Dendritic cell treated with granulocyte-macrophage colony-stimulating factor and Interleukin-4, amounts not matched to agents 40 ng/mL and 50 ng/mL, for 4 days (primary cell): ENCODE results near the gene IL1RL1.

Experiments used
- H3K27ac Mint-ChIP-seq: one replicate; pipeline ENCODE4 v1.8.0; 2022; ENCODE audit warnings: mild to moderate bottlenecking, mixed read lengths
- H3K27me3 Mint-ChIP-seq: one replicate; pipeline ENCODE4 v1.8.0; 2022; ENCODE audit warnings: mild to moderate bottlenecking, mixed read lengths
- H3K36me3 Mint-ChIP-seq: one replicate; pipeline ENCODE4 v1.8.0; 2022; ENCODE audit warnings: low read depth, mixed read lengths
- H3K4me1 Mint-ChIP-seq: one replicate; pipeline ENCODE4 v1.8.0; 2022; ENCODE audit warnings: low read depth, mixed read lengths
- H3K4me3 Mint-ChIP-seq: one replicate; pipeline ENCODE4 v1.8.0; 2022; ENCODE audit warnings: mild to moderate bottlenecking, moderate library complexity, mixed read lengths
- H3K9me3 Mint-ChIP-seq: one replicate; pipeline ENCODE4 v1.8.0; 2022; ENCODE audit warnings: mixed read lengths
- intact Hi-C: fragments of 100-400 bp; cut with micrococcal nuclease; formaldehyde crosslinking; loops from one replicate; pipeline ENCODE4 v1.15.0; 2022

Gene IL1RL1

DNA sequence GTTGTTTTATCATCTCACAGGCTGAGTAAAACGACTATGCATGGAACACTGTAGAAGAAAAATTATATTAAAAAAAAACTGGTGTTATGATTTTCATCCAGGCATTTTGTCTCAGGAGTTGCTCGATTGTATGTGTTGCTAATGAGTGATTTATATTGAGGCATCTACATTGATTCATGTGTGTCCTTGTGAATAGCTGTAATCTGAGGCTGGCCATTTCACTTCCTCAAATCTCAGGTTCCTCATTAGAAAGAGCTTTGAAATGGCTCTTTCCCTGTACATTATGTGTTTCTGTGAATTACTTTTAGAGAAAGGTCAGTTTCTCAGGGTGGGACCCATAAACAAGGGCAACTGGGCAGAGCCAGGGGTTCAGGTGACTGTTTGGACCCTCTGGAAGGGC is 46.6 kb downstream of the IL1RL1 start:
- peaks cover 24% of the 10 kb centered on the region for H3K27me3 Mint-ChIP-seq
- intact Hi-C loops: loop anchor here (2.0 kb wide), 1 partner anchor 85 kb away; no protein-coding TSS in a partner anchor
- no peaks in the 10 kb centered on the region for H3K36me3 Mint-ChIP-seq
- H3K27ac Mint-ChIP-seq: no peak overlapping the region
- no peak overlapping the region for H3K4me3 Mint-ChIP-seq
- H3K4me1 Mint-ChIP-seq: peaks cover 35% of the 10 kb centered on the region
- H3K9me3 Mint-ChIP-seq: no peaks in the 10 kb centered on the region

DNA sequence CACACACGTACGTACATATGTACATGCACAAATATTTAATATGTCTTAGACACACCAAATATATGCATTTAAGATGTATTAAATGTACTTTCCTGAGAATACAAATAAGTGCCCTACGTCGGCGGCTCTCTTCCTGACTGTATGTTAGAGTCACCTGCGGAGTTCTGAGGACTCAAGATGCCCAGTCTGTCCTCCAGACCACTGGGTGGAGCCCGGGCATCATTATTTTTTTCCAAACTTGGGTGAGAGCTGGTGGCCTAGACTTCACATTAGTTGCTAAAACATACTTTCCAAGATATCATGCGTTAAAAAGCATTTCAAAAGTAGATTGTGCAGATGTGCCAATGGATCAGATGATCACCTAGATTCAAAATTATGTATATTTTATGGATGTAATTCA is 47.1 kb downstream of the IL1RL1 start:
- H3K4me3 Mint-ChIP-seq: no peak overlapping the region
- H3K4me1 Mint-ChIP-seq: peaks cover 35% of the 10 kb centered on the region
- H3K9me3 Mint-ChIP-seq: no peaks in the 10 kb centered on the region
- H3K27ac Mint-ChIP-seq: no peak overlapping the region
- intact Hi-C loops: loop anchor here (2.0 kb wide), 1 partner anchor 84 kb away; no protein-coding TSS in a partner anchor
- peaks cover 24% of the 10 kb centered on the region for H3K27me3 Mint-ChIP-seq
- H3K36me3 Mint-ChIP-seq: no peaks in the 10 kb centered on the region

DNA sequence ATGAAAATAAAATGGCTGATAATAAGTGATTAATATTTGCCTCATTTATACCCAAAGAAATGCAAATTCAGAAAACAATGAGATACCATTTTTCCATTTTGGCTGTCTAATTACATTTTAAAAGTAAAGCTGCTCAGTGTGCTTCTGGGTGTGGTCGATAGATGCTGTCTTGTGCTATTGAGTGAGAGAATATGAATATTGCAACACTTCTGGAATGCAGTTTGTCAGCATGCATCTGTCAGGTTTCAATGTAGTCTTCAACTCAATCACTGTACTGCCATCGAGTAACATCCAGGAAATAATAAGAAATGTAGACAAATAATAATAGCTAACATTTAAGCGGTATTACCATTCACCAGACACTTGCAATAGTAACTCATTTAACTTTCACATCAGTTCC is 48.2 kb downstream of the IL1RL1 start:
- intact Hi-C loops: loop anchor here (2.0 kb wide), 1 partner anchor 83 kb away; no protein-coding TSS in a partner anchor
- no peaks in the 10 kb centered on the region for H3K9me3 Mint-ChIP-seq
- no peak overlapping the region for H3K27ac Mint-ChIP-seq
- peaks cover 35% of the 10 kb centered on the region for H3K4me1 Mint-ChIP-seq
- H3K4me3 Mint-ChIP-seq: no peak overlapping the region
- H3K27me3 Mint-ChIP-seq: peaks cover 20% of the 10 kb centered on the region
- no peaks in the 10 kb centered on the region for H3K36me3 Mint-ChIP-seq

DNA sequence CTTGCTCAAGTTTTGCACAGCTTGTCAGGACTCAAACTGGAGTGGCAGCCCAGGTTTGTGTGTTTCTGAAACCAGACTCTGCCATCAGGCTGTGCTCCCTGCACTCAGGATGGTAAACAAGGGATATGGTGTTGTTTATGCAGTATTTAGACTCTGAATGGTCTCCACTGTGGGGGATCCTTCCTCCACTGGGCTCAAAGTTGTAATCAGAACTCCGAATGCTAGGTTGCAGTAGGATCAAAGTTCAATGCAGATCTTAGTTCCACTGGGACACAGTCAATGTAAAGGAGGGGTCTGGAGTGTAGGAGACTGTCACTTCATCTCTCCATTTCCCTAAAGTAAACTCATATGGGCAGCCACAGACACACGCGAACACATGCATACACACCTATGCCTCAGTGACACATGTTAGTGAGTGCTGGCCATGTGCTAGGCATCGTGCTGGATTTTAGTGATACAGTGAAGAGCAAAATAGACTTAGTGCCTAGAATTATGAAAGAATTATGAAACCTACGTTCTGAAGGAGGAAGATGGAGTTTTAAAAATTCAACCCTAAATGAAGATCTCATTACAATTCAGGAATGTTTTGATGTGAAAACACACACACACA is 50.4 kb downstream of the IL1RL1 start:
- intact Hi-C loops: no loop called here
- Mint-ChIP-seq H3K4me3 (no peak overlapping the region), H3K36me3 (peaks cover 11% of the 10 kb centered on the region), H3K27me3 (peaks cover 9% of the 10 kb centered on the region), H3K27ac (no peak overlapping the region), H3K9me3 (peaks cover 16% of the 10 kb centered on the region), H3K4me1 (peaks cover 23% of the 10 kb centered on the region)

DNA sequence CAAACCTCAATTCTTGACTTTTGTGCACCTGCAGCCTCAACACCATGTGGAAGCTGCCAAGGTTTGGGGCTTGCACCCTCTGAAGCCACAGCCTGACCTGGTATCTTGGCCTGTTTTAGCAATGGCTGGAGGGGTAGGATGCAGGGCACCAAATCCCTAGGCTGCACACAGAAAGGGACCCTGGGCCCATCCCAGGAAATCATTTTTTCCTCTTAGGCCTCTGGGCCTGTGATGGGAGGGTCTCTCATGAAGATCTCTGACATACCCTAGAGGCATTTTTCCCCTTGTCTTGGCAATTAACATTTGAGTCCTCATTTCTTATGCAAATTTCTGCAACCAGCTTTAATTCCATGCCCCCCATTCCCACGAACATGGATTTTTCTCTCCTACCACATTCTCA is 54.4 kb downstream of the IL1RL1 start:
- H3K36me3 Mint-ChIP-seq: peaks cover 11% of the 10 kb centered on the region
- intact Hi-C loops: no loop called here
- H3K27ac Mint-ChIP-seq: no peak overlapping the region
- no peak overlapping the region for H3K4me3 Mint-ChIP-seq
- H3K9me3 Mint-ChIP-seq: peaks cover 20% of the 10 kb centered on the region
- H3K4me1 Mint-ChIP-seq: no peaks in the 10 kb centered on the region
- H3K27me3 Mint-ChIP-seq: peaks cover 5% of the 10 kb centered on the region

DNA sequence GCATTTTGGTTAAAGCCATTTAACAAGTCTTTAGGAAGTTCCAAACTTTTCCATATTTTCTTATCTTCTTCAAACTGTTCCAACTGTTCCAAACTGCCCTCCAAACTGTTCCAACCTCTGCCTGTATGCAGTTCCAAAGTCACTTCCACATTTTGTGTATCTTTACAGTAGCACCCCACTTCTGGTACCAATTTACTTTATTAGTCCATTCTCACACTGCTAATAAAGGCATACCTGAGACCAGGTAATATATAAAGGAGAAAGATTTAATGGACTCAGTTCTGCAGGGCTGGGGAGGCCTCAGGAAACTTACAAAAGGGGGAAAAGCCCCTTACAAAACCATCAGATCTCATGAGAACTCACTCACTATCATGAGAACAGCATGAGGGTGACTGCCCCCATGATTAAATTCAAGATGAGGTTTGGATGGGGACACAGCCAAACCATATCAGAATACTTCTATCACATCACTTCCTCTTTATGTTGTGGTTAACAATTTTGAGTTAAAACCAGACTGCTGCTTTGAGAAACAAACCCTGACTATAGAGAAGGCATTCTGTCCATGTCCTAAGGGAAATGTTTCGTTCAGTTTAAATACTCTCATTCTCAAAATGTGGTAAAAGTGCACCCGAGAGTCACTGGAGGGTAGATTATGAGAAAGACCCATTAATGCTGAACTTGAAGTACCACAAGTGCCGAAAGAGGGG is 55.2 kb downstream of the IL1RL1 start:
- Mint-ChIP-seq H3K4me1 (no peaks in the 10 kb centered on the region), H3K27ac (no peak overlapping the region), H3K36me3 (peaks cover 11% of the 10 kb centered on the region), H3K4me3 (no peak overlapping the region), H3K9me3 (peaks cover 20% of the 10 kb centered on the region), H3K27me3 (peaks cover 5% of the 10 kb centered on the region)
- intact Hi-C loops: no loop called here

DNA sequence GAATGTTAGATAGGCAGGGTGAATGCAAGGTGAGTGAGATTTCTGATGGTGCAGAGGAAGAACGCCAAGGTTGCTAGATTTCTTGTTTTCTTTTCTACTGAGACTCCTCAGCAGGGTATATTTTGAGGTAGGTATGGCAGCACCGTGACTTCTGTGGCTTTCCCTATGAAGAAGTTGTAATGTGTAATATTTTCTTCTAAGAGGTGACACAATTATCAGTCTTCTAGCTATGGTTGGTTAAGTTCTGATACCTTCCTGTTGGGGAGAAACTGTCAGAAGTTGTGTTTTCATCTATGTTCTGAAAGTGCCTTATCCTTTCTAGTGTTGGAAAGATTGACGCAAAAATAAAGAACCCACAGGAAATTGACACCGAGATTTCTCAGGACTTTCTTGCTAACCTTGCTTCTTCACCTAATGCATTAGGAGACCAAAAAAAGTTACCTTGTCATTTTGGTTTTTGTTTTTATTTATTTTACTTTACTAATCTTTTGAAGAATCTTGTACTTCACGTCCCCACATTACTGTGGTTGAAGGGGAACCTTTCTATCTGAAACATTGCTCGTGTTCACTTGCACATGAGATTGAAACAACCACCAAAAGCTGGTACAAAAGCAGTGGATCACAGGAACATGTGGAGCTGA is 56.1 kb downstream of the IL1RL1 start:
- intact Hi-C loops: no loop called here
- H3K27me3 Mint-ChIP-seq: peaks cover 5% of the 10 kb centered on the region
- H3K9me3 Mint-ChIP-seq: peaks cover 20% of the 10 kb centered on the region
- H3K4me1 Mint-ChIP-seq: no peaks in the 10 kb centered on the region
- no peak overlapping the region for H3K4me3 Mint-ChIP-seq
- peaks cover 11% of the 10 kb centered on the region for H3K36me3 Mint-ChIP-seq
- no peak overlapping the region for H3K27ac Mint-ChIP-seq

DNA sequence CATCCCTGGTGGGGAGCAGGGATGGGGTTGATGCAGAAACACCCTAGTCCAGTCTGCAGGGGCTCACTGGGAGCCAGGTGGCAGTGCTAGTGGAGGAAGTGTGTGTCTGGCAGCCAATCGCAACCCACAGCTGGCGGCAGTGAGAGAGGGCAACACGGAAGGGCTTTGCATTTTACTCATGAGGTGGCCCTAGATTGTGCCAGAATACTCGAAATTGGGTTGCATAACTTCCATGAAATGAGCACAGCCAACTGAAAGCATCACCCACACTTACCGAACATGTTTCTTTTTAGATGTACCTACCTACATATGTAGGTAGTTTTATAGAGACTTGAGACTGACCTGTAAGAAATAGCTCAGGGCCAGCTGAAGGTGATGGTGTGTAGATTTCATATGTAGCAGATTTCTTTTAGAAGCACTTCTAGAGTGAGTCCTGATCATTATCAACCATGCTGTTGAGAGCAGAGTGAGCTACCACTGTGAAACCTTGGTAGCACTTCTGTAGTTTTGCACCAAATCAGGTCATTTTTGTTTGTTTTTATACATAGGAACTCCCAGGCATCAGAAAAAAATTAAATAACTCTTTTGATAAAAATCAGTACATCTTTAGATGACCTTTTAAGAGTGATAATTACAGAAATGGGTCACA is 57.2 kb downstream of the IL1RL1 start:
- peaks cover 20% of the 10 kb centered on the region for H3K9me3 Mint-ChIP-seq
- peaks cover 11% of the 10 kb centered on the region for H3K36me3 Mint-ChIP-seq
- H3K27ac Mint-ChIP-seq: no peak overlapping the region
- peaks cover 5% of the 10 kb centered on the region for H3K27me3 Mint-ChIP-seq
- intact Hi-C loops: no loop called here
- no peaks in the 10 kb centered on the region for H3K4me1 Mint-ChIP-seq
- no peak overlapping the region for H3K4me3 Mint-ChIP-seq

DNA sequence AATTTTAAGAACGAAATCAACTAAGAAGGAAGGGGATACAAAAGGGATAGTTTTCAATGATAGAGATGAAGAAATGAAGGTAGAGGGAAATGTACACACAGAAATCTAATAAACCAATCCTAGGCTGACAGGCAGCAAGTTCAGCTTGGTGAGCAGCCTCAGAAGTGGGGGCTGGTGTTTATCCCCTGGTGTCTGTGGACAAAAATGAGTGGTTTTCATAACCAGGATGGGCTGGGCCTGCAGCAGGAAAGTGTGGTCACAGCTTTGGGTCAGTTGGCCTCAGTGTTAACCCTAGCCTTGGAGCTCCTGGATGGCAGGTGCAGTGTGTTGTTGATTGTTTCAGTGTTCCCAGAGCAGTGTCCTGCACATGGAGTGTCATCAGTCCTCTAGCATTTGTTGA is 58.5 kb downstream of the IL1RL1 start:
- Mint-ChIP-seq H3K9me3 (peaks cover 20% of the 10 kb centered on the region), H3K36me3 (peaks cover 11% of the 10 kb centered on the region), H3K4me1 (no peaks in the 10 kb centered on the region), H3K27me3 (peaks cover 5% of the 10 kb centered on the region), H3K27ac (no peak overlapping the region), H3K4me3 (no peak overlapping the region)
- intact Hi-C loops: no loop called here

DNA sequence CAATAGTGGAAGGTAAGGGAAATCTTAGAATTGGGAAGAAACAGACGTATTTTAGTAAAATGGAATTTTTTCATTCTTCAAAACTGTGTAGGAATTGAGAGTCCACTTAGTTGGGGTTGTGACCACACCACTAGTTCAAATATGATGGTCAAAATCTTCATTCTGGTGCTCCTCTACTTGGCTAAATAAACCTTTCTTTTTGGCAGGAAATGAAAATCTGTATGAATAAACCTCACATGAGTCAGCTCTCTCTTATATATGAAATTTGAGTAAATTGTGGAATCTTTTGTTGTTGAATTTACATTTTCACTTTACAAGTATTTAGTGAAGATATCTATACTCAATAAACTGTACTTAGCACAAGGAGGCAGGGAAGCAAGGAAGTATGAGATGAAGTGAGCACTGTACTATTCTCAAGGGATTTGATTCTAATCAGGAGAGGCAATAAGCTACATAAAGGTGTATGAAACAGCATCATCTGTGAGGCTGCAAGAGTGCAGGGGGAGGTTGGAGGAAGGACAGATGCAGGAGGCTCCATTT is 64.8 kb downstream of the IL1RL1 start:
- H3K4me3 Mint-ChIP-seq: no peak overlapping the region
- intact Hi-C loops: no loop called here
- H3K4me1 Mint-ChIP-seq: no peaks in the 10 kb centered on the region
- H3K27ac Mint-ChIP-seq: no peak overlapping the region
- H3K36me3 Mint-ChIP-seq: no peaks in the 10 kb centered on the region
- H3K9me3 Mint-ChIP-seq: no peaks in the 10 kb centered on the region
- peaks cover 4% of the 10 kb centered on the region for H3K27me3 Mint-ChIP-seq

DNA sequence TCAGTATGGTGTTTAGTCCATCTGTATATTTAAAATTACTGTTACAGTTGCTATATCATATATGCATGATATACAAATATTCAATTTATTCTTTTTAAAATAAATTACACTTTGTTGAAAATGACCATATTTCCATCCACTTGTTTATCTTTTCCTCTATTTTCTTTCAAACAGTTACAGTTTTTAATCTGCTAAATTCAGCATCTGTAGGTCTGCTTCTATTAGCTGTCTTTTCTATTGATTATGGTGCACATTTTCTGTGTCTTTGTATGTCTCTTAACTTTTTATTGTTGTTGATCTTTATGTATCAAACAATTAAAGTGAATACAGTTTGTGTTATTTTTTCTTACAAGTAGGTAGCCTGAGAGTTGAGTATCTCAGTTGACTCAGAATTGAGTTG is 72.4 kb downstream of the IL1RL1 start:
- Mint-ChIP-seq H3K27ac (no peak overlapping the region), H3K4me1 (no peaks in the 10 kb centered on the region), H3K4me3 (no peak overlapping the region), H3K27me3 (peaks cover 1% of the 10 kb centered on the region), H3K9me3 (peaks cover 19% of the 10 kb centered on the region), H3K36me3 (no peaks in the 10 kb centered on the region)
- intact Hi-C loops: no loop called here

DNA sequence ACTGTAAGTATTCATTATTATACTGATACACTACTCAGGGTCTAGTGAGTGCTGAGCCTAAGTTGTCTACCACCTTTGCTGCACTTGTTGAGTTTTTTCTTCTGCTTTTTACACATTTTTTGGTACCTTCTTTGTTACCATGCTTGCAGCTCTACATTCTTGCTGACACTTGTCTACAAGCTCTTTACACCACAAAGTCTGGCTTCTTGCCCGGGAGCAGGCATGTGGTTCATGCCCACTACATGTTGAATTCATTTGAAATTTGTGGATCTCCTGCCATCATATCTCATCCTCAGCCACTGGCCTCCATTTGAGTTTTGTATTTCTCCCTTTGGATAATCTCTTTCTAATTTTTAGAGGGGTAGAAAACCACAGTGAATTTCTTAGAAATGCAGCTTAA is 74.2 kb downstream of the IL1RL1 start:
- Mint-ChIP-seq H3K4me1 (no peaks in the 10 kb centered on the region), H3K9me3 (peaks cover 19% of the 10 kb centered on the region), H3K27ac (no peak overlapping the region), H3K27me3 (no peaks in the 10 kb centered on the region), H3K36me3 (no peaks in the 10 kb centered on the region), H3K4me3 (no peak overlapping the region)
- intact Hi-C loops: no loop called here

DNA sequence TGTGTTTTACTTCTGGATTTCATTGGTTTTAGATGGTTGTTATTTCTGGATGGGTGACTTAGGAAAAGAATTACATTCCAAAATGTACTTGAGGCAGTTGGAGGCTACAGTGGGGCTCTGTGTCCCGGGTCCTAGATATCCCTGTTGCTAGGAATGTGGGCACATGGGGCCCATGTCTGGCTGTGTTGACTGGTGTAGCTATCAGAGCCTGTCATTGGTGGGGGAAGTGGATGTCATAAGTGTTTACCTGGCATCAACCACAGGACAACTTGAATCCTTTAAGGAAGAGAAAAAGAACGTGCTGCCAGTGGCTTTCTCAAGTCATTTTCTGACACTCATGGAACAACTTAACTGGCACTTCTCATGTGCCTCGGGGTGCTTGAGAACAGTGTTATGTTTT is 74.6 kb downstream of the IL1RL1 start:
- intact Hi-C loops: no loop called here
- Mint-ChIP-seq H3K9me3 (peaks cover 19% of the 10 kb centered on the region), H3K27me3 (no peaks in the 10 kb centered on the region), H3K36me3 (no peaks in the 10 kb centered on the region), H3K27ac (no peak overlapping the region), H3K4me1 (no peaks in the 10 kb centered on the region), H3K4me3 (no peak overlapping the region)
